Left kidney (tissue), 2 donors: ENCODE data around the gene CXADR. TPM values are rescaled to one million over a fixed set of nuclear protein-coding genes. Genes with fewer than 3 reads are reported as not detected.
"Not testable (repeated sequence)": the region's sequence is repeated elsewhere in the genome, so short reads cannot be mapped to it uniquely, and the experiment has no call there.

Experiments used
- DNase-seq: peaks from one replicate; pipeline ENCODE4 v3.0.0-alpha.2; 2013
- polyA plus RNA-seq: library from polyadenylated mRNA; unstranded; fragments of 120-200 nt; gene quantifications from one replicate; pipeline ENCODE4 v1.2.1, GENCODE V29; 2013; ENCODE audit not compliant: insufficient read length

CXADR gene
- polyA plus RNA-seq, 1 donor = 43.2 TPM

DNA sequence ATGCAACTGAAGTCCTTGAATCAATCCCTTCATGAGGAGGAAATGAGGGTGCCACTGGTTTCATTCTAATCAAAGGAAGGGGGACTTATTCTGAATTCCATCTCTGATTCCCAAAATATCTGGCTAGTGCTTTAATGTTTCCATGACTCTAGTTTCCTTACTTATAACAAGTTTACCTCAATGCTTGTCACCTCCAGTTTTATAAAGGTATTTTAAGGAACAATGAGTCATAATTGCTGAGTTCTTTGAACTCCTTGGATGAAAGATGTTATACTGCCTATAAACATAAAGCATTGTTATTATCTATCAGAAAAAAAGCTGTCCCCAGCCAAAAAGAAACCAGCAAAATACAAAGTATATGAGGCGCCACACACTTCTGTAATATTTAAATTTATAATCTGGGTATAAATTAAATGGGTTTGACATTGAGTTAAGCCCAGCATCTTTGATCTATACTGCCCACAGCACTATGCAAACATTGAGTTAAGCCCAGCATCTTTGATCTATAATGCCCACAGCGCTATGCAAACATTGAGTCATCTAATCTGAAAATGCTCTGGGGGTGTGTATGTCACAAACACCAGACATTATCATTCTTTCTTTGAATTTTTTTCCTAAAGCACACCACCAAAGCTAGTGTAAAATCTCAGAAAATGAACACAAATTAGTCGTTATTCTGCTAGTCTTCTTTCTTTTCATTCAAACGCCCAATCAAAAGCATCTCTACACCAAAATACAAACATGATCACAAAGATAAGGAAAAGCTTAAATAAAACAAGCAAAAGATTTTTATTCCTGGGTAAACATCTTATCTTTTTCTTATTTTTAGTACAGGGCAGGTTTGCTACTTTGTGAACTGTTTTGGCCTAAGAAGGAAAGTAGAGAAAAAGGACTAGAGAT lies 11.5 kb upstream of the CXADR start:
- DNase-seq = no peak

DNA sequence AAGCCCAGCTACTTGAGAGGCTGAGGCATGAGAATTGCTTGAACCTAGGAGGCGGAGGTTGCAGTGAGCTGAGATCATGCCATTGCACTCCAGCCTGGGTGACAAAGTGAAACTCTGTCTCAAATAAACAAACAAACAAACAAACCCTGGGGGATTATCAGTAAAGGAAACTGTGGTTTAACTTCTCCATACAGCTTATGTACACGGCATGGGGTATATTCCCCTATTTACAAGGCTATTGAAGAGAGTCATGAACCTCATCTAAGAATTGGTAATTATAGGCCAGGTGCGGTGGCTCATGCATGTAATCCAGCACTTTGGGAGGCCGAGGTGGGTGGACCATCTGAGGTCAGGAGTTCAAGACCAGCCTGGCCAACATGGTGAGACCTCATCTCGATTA lies 9.9 kb upstream of the CXADR start:
- not testable (repeated sequence) for DNase-seq

DNA sequence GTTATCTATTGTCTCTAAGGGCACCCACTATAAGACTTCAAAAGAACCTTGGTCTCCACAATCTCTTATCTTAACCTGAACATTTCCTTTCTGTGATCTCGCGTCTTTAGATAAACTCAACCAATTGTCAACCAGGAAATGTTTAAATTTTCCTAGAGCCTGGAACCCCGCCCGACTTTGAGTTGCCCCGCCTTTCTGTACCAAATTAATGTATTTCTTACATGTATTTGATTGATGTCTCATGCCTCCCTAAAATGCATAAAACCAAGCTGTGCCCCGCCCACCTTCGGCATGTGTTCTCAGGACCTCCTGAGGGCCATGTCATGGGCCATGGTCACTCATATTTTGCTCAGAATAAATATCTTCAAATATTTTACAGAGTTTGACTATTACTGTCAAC lies 5.9 kb upstream of the CXADR start:
- DNase-seq = no peak

DNA sequence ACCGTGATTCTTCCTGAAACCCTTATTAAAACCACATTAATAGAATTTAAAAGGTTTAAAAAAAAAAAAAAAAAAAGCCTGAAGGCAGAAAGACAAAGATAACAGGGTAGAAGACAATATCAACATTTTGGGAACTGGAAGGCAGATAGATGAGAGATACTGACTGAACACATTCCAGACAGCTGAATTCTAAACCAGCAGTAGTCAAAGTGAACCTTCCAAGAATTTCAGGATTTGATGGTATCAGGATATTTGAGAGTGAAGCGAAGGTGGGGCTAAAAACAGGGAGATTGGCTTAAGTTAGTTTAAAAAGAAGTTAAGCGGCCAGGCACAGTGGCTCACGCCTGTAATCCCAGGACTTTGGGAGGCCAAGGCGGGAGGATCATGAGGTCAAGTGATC lies 5.3 kb upstream of the CXADR start:
- no peak for DNase-seq

DNA sequence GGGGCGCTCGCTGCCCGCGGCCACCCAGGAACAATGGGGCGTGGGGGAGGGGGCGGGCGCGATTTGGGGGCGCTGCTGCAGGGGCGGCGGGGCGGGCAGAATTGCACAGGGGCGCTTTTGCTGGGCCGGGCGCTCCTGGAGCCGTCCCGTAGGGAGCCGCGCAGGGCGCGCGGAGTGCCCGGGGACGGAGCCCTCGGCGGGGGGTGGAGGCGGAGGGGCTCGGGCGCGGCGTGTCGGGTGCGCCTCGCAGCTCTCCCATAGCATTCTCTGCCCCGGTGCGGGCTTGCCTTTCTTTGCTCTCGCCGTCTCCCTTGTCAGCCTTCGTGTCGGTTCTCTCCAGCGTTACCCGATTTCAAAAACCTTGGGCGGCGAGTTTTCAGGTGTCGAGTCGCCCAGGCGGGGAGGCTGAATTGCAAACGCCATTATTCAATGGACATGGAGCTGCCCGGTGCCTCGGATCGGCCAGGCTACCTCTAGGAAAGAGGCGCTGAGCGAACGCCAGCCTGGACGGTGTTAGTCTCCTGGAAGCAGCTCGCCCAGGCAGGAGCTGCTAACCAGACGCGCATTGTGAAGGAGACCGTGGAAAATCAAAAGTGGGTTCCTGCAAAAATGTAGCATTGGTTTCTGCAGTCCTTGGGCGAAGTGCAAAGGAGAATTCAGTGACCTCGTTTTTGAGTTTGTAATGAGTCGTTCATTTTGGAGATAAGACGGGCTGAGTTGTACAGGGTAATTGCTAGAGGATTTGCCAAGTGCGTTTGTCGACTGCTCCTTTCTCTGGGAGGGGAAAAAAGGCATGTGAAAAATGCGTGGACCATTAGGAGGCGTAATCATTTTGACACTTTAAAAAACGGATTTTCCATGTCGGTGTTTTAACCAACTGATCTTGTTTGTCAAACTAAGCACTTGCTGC lies 626 bp downstream of the CXADR start:
- DNase-seq = peak; percentile 49

DNA sequence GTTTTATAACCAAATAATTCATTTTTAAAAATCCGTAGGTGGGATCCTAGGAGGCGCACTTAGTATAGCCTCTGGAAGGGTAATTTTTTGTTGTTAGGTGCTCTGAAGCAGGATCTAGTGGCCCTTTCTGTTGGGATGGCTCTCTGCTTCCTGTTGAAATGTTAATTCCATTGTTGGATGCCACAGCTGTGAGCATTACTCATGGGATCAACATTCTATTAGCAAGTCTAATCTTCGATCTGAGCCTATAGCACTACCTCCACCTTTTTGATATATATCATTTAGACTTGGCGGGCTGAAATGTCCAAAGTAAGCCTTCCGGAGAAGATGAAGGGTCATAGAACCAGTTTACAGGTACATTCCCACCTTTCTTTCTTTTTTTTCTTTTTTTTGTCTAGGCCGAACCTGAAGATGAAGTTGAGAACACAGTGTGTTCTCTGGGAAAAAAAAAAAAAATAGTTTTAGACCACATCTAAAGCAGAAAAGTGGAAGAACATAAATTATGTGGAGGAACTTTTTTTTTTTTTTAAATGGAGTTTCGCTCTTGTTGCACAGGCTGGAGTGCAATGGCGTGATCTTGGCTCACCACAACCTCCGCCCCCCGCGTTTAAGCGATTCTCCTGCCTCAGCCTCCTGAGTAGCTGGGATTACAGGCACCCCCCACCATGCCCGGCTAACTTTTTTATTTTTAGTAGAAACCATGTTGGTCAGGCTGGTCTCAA lies 1.4 kb downstream of the CXADR start:
- DNase-seq = peak; percentile 12

DNA sequence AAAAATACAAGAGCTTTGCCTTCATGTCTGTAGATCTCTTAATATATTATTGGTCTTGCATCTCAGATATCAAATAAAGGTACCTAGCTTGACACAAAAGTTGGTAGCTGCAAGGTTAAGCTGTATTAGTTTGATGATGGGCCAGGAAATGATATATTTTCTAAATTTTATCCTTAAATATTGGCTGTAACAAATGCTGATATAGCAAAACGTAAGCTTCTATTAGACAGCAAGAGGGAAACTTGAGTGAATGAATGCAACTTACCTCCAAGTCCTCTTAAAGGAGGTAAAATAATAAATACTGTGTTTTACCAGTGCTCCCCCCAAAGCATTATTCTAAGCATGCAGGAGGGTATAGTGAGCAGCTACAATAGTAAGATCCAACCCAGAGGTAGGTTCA lies 4.2 kb downstream of the CXADR start:
- not testable (repeated sequence) for DNase-seq

DNA sequence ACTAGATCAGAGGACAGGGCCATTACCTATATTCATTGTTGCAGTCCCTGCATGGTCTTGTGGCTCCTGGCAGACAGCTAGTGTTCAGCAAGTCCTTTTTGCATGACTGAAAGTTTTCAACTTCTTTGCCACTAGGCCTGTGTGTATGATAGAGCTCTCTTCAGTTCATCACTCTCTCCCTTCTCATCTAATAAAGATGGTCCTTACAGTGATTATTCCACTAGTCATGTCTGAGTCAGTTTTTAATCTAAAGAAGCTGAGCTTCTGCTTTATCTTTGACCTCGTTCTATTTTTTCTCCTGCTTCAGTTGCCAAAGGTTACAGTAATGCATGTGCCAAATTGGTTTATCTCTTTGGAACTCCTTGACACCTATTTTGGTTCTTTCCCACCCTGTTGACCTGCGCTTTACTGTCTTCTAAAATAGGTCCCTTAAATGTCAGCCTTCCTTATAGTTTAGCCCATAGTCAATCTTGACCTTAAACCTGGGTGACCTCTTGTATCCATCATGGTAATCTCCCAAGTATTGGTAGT lies 6.4 kb downstream of the CXADR start:
- DNase-seq = no peak

DNA sequence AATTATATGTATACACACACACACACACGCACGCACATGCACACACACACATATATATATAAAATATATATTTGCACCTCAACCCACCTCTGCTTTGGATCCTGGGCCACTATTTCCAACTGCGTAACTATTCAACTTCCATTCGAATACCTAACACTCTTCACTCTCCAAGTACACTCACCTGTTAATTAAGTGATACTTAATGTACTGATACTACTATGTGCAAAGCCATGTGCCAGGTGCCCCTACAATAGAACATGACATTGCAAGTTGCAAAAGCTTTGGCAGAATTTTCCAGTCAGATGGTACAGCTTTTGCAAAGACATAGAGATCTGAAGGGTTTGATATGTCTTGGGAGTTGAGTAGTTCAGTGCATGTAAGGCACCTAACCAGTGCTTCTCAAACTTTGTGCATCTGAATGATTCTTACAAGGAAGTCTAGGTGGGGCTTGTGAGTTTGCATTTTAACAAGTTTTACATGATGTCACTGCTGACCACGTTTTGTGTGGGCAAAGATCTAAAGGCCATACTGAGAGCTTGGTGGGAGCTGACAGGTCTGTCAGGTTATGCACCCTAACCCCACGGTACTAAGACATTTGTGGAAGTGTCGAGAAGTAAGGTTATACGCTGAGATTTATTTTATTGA lies 7.2 kb downstream of the CXADR start:
- DNase-seq = no peak

DNA sequence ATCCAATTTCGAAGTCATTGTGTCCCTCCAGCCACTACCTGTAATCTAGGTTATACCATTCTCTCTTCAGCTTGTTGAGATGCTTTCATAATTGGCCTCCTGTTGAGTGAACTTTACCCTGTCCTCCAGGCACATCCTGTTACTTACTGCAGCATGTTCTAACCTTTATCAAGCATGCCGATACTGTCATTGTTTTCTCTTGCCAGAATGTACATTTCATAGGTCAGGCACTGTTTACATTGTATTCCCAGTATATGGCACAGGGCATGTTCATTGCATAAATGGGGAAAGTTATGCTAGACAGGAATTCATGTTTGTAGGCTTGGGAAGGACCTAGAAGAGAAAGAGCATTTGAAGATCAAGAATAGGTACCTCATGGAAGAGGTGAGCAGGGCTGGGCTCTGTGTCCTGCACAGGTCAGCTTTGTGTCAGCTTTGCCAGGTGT lies 10.2 kb downstream of the CXADR start:
- no peak for DNase-seq

DNA sequence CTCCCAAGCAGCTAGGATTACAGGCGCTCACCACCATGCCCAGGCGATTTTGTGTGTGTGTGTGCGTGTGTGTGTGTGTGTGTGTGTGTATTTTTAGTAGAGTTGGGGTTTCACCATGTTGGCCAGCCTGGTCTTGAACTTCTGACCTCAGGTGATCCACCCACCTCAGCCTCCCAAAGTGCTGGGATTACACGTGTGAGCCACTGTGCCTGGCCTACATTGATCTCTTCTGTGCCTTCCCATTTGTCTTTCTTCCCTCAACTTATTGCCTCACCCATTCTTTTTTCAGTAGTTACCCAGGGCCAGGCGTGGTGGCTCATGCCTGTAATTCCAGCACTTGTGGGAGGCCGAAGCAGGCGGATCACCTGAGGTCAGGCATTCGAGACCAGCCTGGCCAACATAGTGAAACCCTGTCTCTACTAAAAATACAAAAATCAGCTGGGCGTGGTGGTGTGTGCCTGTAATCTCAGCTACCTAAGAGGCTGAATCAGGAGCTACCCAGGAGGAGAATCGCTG lies 11.2 kb downstream of the CXADR start:
- DNase-seq = not testable (repeated sequence)

DNA sequence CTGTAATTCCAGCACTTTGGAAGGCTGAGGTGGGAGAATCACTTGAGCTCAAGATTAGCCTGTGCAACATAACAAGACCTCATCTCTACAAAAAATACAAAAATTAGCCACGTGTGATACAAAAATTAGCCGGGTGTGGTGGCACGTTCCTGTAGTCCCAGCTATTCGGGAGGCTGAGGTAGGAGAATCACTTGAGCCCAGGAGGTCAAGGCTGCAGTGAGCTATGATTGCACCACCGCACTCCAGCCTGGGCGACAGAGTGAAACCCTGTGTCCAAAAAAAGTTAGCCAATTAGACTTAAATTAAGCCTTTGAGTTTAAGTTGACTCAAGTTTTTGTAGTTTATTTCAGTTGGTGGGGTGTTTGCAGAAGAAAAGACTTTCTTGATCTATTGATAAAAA lies 11.8 kb downstream of the CXADR start:
- no peak for DNase-seq

DNA sequence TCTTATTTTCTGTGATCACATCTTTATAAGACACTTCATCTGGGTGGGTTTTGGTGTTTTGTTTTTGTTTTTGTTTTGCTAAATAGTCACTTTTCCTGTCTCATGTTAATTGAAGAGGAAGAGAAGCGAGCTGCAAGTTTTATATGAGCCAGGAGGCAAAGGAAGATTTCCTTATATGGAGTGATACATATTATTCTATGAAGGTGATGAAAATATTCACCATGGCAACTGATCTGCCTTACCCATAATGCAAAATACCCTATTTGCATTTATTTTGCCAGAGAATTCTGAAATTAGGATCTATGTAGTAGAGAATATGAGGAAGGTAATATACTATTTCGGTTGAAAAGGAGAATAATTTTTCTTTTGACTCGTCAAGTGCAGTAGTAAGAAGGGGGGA lies 13.9 kb downstream of the CXADR start:
- DNase-seq = no peak

DNA sequence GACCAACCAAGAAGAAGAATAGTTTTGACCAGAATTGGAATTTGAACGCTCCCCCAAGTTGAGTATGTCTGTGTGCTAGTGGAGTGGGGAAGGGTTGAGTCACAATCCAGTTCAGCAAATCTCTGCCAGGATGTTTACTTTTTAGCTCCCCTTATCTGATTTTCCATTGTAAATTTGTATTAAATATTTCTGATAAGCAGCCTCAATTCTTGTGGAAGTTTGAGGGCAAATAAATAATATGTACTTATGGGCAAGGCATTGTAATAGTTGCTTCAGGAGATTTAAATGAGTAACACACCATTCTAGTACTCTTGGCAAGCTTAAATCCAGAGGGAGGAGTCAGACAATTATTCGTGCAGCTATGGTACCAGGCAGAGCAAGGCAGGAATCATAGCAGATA lies 14.4 kb downstream of the CXADR start:
- no peak for DNase-seq

DNA sequence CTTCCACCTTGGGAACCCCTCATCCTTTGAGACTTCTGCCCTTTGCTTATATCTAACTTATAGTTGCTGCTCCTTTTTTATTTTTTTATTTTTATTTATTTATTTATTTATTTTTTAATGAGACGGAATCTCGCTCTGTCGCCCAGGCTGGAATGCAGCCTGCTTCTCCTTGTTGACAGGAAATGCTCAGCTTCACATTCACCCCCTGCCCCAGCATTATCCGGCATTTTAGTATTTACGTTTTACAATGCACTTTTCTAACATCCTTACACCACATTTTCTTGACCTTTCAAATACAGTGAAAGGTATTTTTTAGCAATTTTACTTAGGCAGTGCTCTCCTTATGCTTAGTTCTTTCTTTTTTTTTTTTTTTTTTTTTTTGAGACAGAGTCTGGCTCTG lies 14.9 kb downstream of the CXADR start:
- DNase-seq = no peak

DNA sequence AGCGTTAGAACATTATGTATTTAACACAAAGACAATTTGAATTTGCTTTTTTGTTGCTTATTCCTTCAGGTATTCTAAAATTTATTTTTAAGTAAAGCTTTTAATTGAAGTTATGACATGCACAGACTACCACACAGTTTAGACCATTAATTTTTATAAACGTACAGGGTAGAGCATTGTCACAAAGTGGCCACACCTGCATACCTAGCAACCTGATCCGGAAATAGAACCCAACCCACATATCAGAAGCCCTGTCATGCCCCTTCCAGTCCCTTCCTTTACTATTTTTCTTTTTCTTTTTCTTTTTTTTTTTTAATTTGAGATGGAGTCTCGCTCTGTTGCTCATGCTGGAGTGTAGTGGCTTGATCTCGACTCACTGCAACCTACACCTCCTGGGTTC lies 16.8 kb downstream of the CXADR start:
- DNase-seq = no peak

DNA sequence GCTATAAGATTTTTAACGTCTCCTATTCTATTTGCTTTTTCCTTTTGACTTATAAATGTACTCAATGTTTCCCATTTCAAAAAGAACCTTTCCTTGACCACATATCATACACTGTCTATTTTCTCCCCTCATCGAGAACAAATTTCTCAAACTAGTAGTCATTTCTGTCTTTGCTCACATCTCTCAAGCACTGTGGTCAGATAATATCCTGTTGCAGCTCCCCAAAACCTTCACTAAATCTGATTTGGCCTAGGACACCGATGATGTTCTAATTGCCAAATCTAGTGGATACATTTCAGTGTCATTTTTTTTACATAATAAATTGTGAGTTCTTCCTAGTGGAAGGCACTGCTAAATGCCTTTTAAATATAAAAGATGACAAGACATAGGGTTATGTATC lies 19.4 kb downstream of the CXADR start:
- no peak for DNase-seq

DNA sequence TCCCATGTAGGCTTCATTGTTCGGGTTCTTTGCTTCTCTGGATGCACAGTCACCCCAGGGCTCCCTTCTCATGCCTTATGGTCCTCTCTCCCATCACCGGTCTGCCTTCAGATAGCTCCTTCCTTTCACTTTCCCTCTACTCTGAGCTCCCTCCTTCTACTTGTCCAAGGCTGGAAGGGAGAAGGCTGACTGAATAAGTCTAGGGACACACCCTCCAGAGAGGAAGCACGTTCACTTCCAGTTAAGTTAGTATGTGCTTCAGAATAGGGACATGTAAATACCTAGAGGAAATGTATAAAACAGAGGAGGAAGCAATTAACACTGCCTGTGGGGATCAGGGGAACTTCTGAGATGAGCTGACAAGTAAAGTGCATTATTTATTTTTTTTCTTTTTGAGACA lies 23.5 kb downstream of the CXADR start:
- DNase-seq = no peak

DNA sequence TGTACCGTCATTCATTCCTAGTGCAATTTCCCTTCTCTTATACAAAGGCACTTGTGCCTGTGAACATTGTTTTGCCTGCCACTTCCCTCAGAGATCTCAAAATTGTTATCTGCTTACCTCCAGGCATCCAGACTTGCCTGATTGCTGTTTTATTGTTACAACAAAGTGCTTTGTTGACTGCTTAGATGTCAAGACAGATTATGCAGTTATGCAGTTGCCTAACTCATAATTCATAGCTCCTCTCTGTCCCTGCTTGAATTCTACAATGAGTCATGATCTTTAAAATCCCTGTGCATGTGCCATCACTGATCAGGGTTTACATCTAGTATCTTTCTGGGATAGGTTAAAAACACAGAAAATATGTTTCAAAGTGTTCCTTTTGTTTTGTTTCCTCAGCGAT lies 24.5 kb downstream of the CXADR start:
- no peak for DNase-seq

DNA sequence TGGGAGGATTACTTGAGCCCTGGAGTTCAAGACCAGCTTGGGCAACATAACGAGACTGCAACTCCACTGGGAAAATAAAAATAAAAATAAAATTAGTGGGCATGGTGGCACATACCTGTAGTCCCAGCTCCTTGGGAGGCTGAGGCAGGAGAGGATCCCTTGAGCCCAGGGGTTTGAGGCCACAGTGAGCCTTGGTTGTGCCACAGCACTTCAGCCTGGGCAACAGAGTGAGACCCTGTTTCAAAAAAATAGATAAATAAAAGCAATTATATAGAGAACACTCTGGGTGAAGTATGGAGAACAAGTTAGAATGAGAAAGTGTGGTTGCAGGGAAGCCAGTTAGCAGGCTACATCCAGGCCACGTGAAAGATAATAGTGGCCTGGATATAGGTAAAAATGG lies 25.7 kb downstream of the CXADR start:
- no peak for DNase-seq

DNA sequence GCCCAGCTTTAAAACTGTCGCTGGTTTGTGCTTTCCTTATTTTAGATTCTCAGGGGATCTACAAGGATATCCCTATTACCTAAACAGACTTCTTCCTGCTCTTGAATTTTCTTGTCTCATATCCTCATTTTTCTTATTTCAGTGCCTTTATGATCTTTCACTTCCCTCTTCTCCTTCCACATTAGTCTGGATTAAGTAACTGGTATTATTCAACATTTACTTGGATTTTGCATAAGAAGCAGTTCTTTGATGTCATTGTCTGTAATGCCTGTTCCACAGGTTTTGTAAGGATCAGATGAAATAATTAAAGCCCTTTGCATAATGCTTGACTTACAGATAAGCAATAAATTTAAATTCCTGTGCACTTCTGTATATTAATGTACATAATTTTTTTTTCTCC lies 26.5 kb downstream of the CXADR start:
- DNase-seq = no peak
